Effector memory CD8-positive, alpha-beta T cell (primary cell): Measurements from ENCODE around the gene EPB41L3.
"Not testable (repeated sequence)": the region's sequence is repeated elsewhere in the genome, so short reads cannot be mapped to it uniquely, and the experiment has no call there.

Experiments used
- ATAC-seq: fragments of 150-1000 bp; cut with Tn5 transposase; replicated peaks from 2 replicates; pipeline ENCODE4 v1.10.0; 2021; ENCODE audit warnings: mild to moderate bottlenecking, moderate library complexity
- DNase-seq, 3 experiments: peaks; one replicate each; pipeline ENCODE4 v3.0.0; 2021
- H3K27ac Mint-ChIP-seq, 2 donors: one replicate each; pipeline ENCODE4 v1.8.0; 2022; ENCODE audit warnings: mild to moderate bottlenecking in 2 of 2, mixed read lengths in 2 of 2, moderate library complexity in 2 of 2
- H3K27me3 Mint-ChIP-seq, 2 donors: one replicate each; pipeline ENCODE4 v1.8.0; 2022; ENCODE audit warnings: mixed read lengths in 2 of 2
- H3K36me3 Mint-ChIP-seq: one replicate; pipeline ENCODE4 v1.8.0; 2022; ENCODE audit warnings: mild to moderate bottlenecking, moderate library complexity, mixed read lengths; ENCODE audit not compliant: insufficient read depth
- H3K4me1 Mint-ChIP-seq, 2 donors: one replicate each; pipeline ENCODE4 v1.8.0; 2022; ENCODE audit warnings: low read depth in 2 of 2, mixed read lengths in 2 of 2
- H3K4me3 Mint-ChIP-seq, 2 donors: one replicate each; pipeline ENCODE4 v1.8.0; 2022; ENCODE audit warnings: mild to moderate bottlenecking in 2 of 2, mixed read lengths in 2 of 2, moderate library complexity in 2 of 2
- H3K9me3 Mint-ChIP-seq, 2 donors: one replicate each; pipeline ENCODE4 v1.8.0; 2022; ENCODE audit warnings: mixed read lengths in 2 of 2

Gene EPB41L3

DNA sequence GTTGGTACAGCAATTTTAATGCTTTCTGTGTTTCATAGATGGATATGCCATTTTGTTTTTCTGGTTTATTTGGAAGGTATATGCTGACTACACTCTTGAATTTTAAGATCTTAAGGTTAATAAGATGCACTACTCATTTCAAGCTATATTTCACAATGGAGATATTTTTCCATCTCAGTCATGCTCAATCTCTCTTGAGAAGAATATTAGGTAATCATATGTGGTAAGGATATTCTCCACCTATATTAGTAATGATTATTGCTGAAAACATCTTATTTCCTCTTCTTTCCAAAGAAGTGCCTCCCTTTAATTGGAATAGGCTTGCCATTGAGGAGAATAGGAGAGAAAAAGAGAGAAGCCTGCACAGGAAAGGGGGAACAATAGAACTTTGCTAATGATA, 40.1 kb downstream of the EPB41L3 start:
- no peak overlapping the region for H3K4me3 Mint-ChIP-seq
- DNase-seq (no peak), ATAC-seq (no peak)
- H3K4me1 Mint-ChIP-seq = peaks cover 0 to 4% of the 10 kb centered on the region in 2 donors
- peaks cover 15 to 16% of the 10 kb centered on the region in 2 donors for H3K27me3 Mint-ChIP-seq
- H3K9me3 Mint-ChIP-seq = peaks cover 7 to 9% of the 10 kb centered on the region in 2 donors
- no peak overlapping the region for H3K27ac Mint-ChIP-seq
- H3K36me3 Mint-ChIP-seq = no peaks in the 10 kb centered on the region

DNA sequence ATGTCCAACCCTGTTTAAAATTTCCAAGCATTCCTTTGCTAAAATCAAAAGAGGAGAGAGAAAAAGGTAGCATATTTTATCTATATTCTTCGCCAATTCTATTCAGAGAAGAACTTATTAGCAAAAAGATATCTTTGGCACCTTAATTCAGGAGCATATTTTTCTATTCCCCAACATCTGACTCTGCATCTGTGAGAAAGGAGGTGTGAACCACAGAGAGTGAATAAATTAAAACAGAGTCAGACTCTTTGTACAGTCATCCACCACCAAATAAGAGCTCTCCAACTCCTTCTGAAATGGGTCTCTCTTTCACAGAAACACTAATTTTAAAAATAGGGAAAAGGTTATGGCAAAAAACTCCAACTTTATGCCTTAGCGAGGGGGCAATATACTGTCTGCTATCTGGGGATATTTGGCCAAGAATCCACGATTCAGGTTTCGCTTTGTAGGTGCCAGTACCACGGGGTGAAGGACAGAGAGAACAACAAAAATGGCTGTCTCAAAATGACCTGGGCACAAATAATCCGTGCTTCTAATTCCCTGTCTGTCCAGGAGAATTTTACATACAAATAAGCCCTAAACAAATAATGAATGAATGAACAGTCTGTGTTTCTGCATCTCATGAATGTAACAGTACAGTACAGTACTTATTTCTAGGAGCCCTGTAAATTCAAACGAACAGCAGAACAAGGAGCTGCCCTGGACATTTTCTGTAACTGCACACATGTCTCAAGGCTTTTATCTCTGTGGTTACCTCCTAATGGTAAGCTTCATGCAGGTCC, 43.4 kb downstream of the EPB41L3 start:
- Mint-ChIP-seq H3K36me3 (no peaks in the 10 kb centered on the region), H3K9me3 (no peaks in the 10 kb centered on the region), H3K4me3 (no peak overlapping the region), H3K27me3 (peaks cover 0 to 7% of the 10 kb centered on the region in 2 donors), H3K4me1 (no peaks in the 10 kb centered on the region), H3K27ac (no peak overlapping the region)
- DNase-seq (no peak), ATAC-seq (no peak)

DNA sequence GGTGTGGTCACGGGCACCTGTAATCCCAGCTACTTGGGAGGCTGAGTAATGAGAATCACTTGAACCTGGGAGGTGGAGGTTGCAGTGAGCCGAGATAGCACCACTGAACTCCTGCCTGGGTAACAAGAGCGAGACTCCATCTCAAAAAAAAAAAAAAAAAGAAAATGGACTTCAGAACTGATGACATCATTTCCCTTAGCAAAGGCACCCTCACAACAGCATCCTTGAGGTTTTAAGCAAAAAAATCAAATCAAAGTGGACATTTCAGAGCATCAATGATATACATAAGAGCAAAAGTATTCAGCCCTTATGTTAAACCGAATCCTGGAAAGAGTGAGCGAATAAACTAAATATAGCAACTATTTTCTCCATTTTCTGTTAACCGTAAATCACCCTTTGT, 45.3 kb downstream of the EPB41L3 start:
- Mint-ChIP-seq H3K4me1 (no peaks in the 10 kb centered on the region), H3K9me3 (no peaks in the 10 kb centered on the region), H3K27ac (no peak overlapping the region), H3K36me3 (no peaks in the 10 kb centered on the region), H3K4me3 (no peak overlapping the region), H3K27me3 (peaks cover 0 to 7% of the 10 kb centered on the region in 2 donors)
- no peak for ATAC-seq
- DNase-seq = no peak

DNA sequence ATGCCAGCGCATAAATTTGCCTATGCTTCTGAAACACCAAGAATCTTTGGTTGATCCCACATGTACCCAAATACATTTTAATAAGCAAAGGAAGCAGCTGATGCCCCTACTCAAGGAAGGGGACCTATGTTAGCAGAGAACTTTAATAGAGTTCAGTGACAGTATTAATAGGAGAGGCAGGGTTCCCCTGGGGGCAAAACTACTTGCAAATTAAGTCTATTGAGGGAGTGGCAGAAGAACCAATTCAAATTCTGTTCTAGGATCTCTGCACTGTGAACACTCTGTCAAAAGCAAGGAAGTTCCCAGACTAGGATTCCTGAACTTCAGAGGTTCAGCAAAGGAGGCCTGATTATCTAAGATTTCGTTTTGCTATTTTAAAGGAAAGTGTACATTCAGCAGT, 47.5 kb downstream of the EPB41L3 start:
- ATAC-seq (no peak), DNase-seq (no peak)
- H3K4me1 Mint-ChIP-seq = no peaks in the 10 kb centered on the region
- no peak overlapping the region for H3K27ac Mint-ChIP-seq
- H3K4me3 Mint-ChIP-seq = no peak overlapping the region
- H3K36me3 Mint-ChIP-seq = no peaks in the 10 kb centered on the region
- peaks cover 0 to 7% of the 10 kb centered on the region in 2 donors for H3K27me3 Mint-ChIP-seq
- H3K9me3 Mint-ChIP-seq = no peaks in the 10 kb centered on the region

DNA sequence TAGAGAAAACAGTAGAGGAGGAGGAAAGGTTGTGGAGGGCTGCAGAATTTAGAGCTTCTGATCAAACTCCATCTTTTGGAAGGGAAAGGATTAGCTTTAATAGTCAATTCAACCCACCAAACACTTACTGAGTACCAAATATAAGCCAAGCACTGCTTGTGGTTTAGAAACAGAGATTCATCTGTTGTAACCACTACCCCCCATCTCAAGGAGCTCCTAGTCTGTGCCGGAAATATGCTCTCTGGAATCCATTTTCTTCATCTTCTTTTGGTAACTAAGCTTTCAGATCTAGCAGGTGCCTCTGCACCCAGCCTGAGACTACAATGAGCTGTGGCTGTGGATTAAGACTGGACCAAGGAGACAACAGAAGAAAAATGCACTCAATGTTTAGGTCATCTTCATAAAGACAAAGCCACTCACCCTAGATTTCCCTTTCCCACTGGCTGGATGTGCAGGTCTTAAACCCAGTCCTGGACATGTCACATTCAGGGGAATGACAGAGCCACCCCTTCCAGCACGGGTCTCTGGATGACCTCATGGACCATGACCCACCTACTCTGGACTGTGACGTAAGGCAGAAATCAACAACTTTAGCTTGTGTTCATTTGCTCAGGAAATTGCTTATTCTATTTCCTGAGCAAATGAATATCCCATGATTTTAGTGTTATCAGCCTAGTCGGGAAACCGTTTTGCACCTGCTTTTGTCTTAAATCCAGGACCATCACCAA, 52.9 kb downstream of the EPB41L3 start:
- no peak overlapping the region for H3K4me3 Mint-ChIP-seq
- no peaks in the 10 kb centered on the region for H3K4me1 Mint-ChIP-seq
- no peak overlapping the region for H3K27ac Mint-ChIP-seq
- DNase-seq = no peak
- H3K36me3 Mint-ChIP-seq = no peaks in the 10 kb centered on the region
- H3K27me3 Mint-ChIP-seq = peaks cover 0 to 7% of the 10 kb centered on the region in 2 donors
- H3K9me3 Mint-ChIP-seq = no peaks in the 10 kb centered on the region
- no peak for ATAC-seq

DNA sequence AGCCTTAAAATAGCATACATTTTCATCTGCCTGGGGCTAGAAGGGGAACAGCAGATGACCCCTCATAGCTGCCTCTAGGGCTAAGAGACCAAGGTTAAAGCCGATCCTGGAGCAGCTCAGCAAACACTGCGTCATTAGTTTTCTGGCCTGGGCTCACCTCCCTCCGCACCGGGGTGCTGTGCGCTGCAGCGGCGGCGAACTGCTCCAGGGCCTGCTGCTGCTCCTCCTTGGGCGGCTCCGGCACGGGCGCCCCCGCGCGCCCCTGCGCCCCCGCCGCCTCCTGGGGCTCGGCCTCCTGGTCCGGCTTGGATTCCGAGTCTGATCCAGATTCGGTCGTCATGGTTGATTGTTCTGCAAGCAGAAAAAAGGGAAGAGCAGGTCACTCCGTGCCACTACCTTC, 55.0 kb downstream of the EPB41L3 start:
- DNase-seq = no peak
- Mint-ChIP-seq H3K9me3 (no peaks in the 10 kb centered on the region), H3K4me1 (no peaks in the 10 kb centered on the region), H3K4me3 (no peak overlapping the region), H3K27ac (no peak overlapping the region), H3K27me3 (peaks cover 0 to 4% of the 10 kb centered on the region in 2 donors), H3K36me3 (no peaks in the 10 kb centered on the region)
- ATAC-seq = no peak

DNA sequence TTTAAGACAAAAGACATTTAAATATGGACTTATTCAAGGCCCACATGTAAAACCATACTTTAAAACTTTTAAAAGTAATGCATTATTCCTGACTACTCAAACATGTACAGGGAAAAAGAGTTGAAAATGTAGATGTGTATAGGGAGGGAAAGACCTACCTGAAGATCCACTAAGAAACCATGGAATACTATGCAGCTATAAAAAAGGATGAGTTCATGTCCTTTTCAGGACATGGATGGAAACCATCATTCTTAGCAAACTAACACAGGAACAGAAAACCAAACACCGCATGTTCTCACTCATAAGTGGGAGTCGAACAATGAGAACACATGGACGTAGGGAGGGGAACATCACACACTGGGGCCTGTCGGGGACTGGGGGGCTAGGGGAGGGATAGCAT, 55.8 kb downstream of the EPB41L3 start:
- not testable (repeated sequence) for H3K4me1 Mint-ChIP-seq, ATAC-seq, H3K36me3 Mint-ChIP-seq, H3K4me3 Mint-ChIP-seq, H3K27ac Mint-ChIP-seq, H3K9me3 Mint-ChIP-seq, H3K27me3 Mint-ChIP-seq, DNase-seq

DNA sequence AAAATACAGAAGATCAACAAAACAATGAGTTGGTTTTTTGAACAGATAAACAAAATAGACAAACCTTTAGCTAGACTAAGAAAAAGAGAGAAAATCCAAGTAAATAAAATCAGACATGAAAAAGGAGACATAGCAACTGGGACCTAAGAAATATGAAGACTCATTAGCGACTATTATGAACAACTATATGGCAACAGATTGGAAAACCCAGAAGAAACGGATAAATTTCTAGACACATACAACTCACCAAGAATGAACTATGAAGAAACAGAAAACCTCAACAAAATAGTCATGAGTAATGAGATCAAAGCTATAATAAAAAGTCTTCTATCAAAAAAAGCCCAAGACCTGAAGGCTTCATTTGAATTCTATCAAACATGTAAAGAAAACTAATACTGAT, 59.3 kb downstream of the EPB41L3 start:
- H3K4me1 Mint-ChIP-seq = no peaks in the 10 kb centered on the region
- DNase-seq = no peak
- H3K9me3 Mint-ChIP-seq = no peaks in the 10 kb centered on the region
- ATAC-seq = no peak
- H3K27ac Mint-ChIP-seq = no peak overlapping the region
- no peaks in the 10 kb centered on the region for H3K36me3 Mint-ChIP-seq
- no peak overlapping the region for H3K4me3 Mint-ChIP-seq
- no peaks in the 10 kb centered on the region for H3K27me3 Mint-ChIP-seq

DNA sequence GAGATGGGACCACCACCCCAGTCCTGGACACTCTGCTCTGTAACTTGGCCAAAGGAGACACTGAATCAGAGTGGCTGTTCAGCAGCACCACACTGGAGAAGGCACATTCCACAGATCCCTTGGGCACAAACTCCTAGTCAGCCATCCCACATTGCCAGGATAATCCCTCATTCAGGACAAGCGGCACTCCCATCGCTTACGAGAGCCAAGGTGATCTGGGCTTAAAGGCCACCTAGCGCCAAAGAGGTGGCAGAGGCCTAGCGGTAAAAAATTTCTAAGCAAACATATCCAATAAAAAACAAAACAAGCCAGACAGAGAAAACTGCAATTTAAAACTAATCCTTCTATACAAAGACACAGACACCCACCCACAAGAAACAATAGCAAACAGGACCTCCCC, 62.2 kb downstream of the EPB41L3 start:
- Mint-ChIP-seq H3K4me1 (no peaks in the 10 kb centered on the region), H3K36me3 (no peaks in the 10 kb centered on the region), H3K4me3 (no peak overlapping the region), H3K9me3 (no peaks in the 10 kb centered on the region), H3K27me3 (peaks cover 0 to 11% of the 10 kb centered on the region in 2 donors), H3K27ac (no peak overlapping the region)
- no peak for DNase-seq
- no peak for ATAC-seq

DNA sequence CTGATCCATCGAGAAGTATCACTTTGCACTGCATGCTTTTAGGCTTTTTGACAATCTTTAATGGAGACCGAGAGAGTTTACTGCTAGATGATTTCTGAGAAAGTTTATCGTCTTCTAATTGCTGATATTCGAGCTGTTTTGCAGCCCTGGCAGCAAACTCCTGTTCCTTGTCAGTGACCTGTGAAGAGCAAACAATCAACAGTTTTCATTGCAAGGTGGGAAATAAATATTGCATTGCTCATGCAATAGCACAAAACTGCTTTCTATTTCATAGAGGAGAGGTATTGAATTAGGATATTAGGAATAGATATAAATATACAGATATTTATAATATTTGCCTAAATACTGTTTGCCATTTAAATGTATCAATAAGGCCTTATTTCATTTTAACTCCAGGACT, 65.5 kb downstream of the EPB41L3 start:
- H3K9me3 Mint-ChIP-seq = no peaks in the 10 kb centered on the region
- DNase-seq = no peak

DNA sequence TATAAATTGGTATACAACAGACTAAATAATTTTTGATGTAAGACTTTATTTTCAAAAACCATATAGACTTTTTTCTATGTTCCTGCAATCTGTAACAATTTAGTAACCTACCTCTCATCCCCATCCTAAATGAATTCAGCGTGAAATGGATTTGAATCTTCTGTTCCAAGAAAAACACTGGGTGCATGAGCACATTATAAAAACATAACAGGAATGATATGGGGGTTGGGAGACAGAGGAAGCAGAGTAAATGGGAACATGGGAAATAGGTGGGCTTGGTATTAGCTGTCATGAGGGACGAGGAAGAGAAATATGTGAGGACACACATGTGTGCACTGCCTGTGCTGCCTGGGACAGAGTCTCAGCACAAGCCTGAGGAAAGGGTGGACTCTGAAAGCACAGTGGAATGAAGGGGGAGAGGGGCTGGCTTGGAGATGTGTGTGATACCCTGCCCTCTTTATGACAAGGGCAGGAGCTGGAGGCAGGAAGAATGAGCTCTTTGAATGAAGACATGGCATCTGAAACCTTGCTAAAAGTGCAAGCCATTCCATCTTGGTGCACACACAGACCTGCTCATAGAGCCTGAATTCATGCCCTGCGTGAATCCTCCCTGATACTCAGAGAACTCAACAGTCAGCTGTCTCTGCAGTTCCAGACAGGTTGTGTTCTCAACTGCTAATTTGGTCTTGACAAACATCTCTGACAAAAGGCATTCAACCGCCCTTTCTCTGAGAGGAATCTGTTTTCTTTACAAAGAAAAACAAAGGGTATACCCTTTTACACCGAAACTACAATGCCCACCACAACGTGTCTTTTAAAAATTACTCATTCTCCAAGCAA, 66.6 kb downstream of the EPB41L3 start:
- Mint-ChIP-seq H3K4me3 (no peak overlapping the region), H3K27ac (no peak overlapping the region), H3K27me3 (peaks cover 0 to 11% of the 10 kb centered on the region in 2 donors), H3K9me3 (no peaks in the 10 kb centered on the region), H3K4me1 (no peaks in the 10 kb centered on the region), H3K36me3 (no peaks in the 10 kb centered on the region)
- ATAC-seq = no peak
- no peak for DNase-seq

More for the DNA sequence above, 65.5 kb downstream of the EPB41L3 start:
- no peak overlapping the region for H3K4me3 Mint-ChIP-seq
- no peak for ATAC-seq
- H3K27me3 Mint-ChIP-seq = peaks cover 0 to 11% of the 10 kb centered on the region in 2 donors
- H3K27ac Mint-ChIP-seq = no peak overlapping the region
- H3K36me3 Mint-ChIP-seq = no peaks in the 10 kb centered on the region
- H3K4me1 Mint-ChIP-seq = no peaks in the 10 kb centered on the region

DNA sequence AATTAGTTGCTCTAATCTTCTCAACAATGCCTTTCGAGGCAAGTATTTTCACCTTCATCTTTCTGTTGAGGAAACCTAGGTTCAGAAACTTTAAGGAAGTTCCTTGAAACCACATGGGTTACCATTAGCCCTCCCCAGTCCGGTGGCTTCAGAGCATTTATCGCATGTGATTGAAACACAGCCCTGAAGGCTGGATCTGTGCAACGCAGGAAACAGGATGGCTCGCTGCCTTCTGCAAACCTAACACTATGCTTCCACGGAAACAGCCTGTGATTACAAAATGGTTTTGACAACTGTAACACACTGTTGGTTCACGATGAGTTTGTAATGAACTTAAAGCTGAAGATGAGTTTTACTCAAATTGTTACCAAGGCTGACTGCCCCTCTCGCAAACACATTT, 68.5 kb downstream of the EPB41L3 start:
- Mint-ChIP-seq H3K4me1 (no peaks in the 10 kb centered on the region), H3K9me3 (no peaks in the 10 kb centered on the region), H3K36me3 (no peaks in the 10 kb centered on the region), H3K27me3 (peaks cover 0 to 11% of the 10 kb centered on the region in 2 donors), H3K27ac (no peak overlapping the region), H3K4me3 (no peak overlapping the region)
- DNase-seq (no peak), ATAC-seq (no peak)

DNA sequence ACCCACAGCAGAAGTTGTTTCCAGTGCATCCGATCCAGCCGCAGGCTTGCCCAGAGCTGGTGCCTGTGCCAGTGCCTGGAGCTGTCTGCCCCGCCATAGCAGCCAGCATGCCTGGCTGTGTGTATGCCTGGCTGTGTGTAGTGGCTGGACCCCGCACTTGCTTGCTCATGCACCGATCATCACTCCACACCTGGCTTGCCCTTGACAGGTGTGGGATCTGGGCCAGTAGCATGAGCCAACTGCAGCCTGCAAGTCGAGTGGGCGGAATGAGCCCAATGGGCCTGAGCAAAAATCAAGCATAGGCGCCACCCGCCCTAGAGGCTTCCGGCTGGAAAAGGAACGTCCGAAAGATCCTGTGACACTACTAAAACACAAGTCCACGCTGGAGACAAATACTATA, 74.5 kb downstream of the EPB41L3 start:
- Mint-ChIP-seq H3K4me3 (no peak overlapping the region), H3K4me1 (peaks cover 0 to 3% of the 10 kb centered on the region in 2 donors), H3K36me3 (no peaks in the 10 kb centered on the region), H3K27me3 (peaks cover 14 to 18% of the 10 kb centered on the region in 2 donors), H3K9me3 (no peaks in the 10 kb centered on the region), H3K27ac (no peak overlapping the region)
- DNase-seq (no peak), ATAC-seq (no peak)
